Panc1 (cell line): ENCODE results near the gene PEDS1. TPM values are rescaled to one million over a fixed set of nuclear protein-coding genes. Genes with fewer than 3 reads are reported as not detected.

Source experiments
- total RNA-seq: library from RNA; stranded (reverse); gene quantifications from one replicate; pipeline ENCODE4 v1.2.1, GENCODE V29; 2021; ENCODE audit not compliant: unreplicated experiment

Gene PEDS1
- total RNA-seq, 1 experiment from 2014 or later = 88.9 TPM

Other genes starting within 250 kb of the PEDS1 start
- gene SPATA2, start 238.2 kb downstream of the PEDS1 start, total RNA-seq = 8.3 TPM
- 70.0 TPM for gene RNF114, start 217.3 kb downstream of the PEDS1 start, total RNA-seq
- gene SNAI1, start 170.7 kb downstream of the PEDS1 start, total RNA-seq = 8.8 TPM
- gene UBE2V1, start 40.6 kb downstream of the PEDS1 start, total RNA-seq = 115 TPM
- 52.1 TPM for gene CEBPB, start 37.1 kb upstream of the PEDS1 start, total RNA-seq